Left forelimb (tissue), 1 donor: ENCODE measurements around the gene BLOC1S3.

ENCODE experiments used
- DNase-seq: peaks from one replicate; pipeline ENCODE4 v3.0.0-alpha.2; 2018; ENCODE audit warnings: low spot score

The BLOC1S3 gene

GRCh38 chr19:45162608-45163143 lies 15.9 kb upstream of the BLOC1S3 start:
- DNase-seq = no peak

GRCh38 chr19:45163156-45163555 lies 15.4 kb upstream of the BLOC1S3 start:
- no peak for DNase-seq

DNA sequence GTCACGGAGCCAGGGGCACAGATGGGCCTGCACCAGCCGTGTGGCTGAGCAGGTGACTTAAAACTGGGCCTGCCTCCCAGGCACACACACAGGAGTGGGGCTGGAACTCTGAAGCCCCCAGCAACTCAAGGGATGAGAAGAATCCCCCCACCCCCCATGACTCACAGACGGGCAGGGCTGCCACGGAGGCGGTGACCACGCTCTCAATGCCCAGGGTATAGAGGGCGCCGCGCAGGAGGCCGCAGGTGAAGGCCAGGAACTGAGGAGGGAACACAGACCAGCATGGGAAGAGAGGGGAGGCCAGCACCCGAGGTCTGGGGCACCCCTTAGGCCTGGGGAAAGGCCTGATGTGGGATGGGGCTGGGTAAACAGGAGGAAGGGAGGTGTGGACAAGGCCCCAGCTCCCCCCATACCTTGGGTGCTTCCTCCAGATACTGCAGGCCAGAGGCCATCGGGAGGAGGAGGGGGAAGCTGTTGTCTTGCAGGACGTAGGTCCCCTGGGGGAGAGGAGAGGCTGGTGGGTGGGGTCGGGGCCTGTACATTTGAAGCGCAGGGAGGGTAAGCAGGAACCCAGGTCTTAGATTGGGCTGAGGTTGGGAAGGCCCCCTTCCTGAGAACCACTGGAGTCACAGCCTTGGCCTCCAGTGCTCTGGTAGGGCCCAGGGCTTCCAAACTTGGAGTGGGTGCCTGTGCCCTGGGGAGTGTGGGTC lies 14.7 kb upstream of the BLOC1S3 start:
- DNase-seq = no peak

- DNase-seq = no peak
Measured at GRCh38 chr19:45164577-45165335, 13.8 kb upstream of the BLOC1S3 start.

DNA sequence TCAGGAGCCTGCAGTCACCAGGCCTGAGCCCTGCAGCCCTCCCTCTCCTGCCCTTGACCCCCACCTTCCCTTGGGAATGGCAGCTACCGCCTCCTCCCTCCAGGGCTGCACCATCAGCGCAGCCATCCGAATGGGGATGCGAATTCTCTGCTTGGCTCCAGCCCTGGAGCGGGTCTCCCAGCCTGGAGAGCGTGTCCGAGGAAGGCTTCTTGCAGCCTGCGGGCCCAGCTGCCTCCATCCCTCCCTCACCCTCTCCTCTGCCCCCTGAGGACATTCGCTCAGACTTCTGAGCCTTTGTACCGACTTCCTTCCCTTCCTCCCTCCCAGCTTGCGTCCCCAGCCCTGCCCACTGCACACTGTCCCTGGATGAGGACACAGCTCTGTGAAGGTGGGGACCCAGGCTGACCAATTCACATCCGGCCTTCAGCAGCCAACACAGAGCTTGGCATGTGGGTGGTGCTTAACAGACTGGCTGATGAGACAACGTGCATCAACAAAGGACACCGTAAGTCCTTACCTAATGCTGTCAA lies 11.8 kb upstream of the BLOC1S3 start:
- DNase-seq = no peak

GRCh38 chr19:45168767-45169351 lies 9.7 kb upstream of the BLOC1S3 start:
- no peak for DNase-seq

DNA sequence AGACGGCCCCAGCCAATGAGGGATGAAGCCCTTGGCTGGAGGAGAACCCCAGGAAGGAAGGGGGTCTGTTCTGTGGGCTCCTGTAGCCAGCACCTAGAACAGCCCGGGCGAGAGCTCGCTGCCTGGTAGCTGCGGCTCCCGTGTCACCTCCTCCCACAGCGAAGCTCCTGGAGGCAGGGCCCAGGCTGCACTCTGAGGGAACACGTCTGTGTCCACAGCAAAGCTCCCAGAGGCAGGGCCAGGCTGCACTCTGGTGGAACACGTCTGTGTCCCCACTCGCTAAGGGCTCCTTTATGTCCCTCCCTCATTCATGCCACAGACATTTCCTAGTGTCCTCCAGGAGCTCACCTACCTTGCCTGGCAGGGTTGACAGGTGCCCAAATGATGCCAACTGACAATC lies 9.0 kb upstream of the BLOC1S3 start:
- DNase-seq = no peak

GRCh38 chr19:45170146-45171106 lies 8.2 kb upstream of the BLOC1S3 start:
- no peak for DNase-seq

DNA sequence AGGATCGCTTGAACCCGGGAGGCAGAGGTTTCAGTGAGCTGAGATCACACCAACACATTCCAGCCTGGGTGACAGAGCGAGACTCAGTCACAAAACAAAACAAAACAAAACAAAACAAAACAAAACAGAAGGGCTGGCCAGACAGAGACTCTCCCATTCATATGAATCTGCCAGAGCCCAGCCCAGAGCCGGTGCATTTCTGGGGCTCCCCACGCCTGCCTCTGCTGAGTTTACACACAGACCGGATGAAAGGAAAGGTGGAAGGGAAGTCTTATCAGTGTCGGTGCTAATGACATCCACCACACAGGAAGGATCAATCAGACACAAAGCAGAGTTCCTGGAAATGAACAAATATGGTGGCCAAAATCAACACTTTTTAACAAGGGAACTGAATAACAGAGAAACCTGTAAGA lies 7.4 kb upstream of the BLOC1S3 start:
- DNase-seq = no peak

- no peak for DNase-seq
Measured at GRCh38 chr19:45172173-45172572, 6.4 kb upstream of the BLOC1S3 start.

- DNase-seq = no peak
Measured at GRCh38 chr19:45172611-45173208, 5.9 kb upstream of the BLOC1S3 start.

DNA sequence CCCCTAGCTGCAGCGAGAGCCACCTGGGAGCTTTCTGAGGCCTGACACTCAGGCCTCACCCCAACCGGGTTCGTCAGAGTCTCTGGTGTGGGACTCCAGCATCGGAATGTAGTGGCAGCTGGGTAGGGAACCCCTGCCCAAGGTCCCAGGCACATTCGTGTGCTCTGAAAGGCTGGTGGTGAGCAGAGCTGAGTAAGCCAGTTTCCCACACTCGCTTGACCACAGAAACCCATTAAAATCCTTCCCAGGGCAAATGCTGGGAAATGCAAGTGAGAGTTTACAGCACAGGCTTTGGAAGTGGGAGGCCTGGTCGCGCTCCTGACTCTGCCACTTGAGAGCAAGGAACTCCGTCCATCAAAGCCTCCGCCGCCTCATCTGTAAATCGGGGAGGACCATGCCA lies 4.8 kb upstream of the BLOC1S3 start:
- DNase-seq = no peak

DNA sequence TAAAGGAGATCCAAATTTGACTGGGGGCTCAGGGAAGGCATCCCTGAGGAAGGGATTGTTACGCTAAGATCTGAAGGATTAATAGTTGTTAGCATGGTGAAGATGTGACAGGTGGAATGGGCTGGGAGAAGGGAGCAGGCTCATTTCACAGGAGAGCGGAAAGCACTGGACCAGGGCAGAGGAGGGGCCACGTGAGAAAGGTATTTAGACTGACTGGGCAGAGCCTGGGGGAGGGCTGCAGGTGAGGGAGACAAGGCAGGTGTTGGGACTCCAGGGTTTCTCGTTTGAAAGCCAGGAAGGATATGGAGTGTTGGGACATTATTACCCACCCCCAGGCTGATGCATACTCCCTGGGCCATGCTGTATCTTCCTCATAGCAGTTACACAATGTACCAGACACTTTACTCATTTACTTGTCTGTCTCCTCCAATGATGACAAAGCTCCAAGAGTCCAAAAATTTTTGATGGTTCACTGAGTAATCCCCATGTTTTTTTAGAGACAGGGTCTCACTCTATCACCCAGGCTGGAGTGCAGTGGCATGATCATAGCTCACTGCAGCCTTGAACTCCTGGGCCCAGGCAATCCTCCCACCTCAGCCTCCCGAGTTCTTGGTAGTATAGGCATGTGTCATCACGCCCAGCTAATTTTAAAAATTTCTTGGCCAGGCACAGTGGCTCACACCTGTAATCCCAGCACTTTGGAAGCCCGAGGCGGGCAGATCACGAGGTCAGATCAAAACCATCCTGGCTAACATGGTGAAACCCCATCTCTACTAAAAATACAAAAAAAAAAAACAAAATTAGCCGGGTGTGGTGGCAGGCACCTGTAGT lies 2.9 kb upstream of the BLOC1S3 start:
- no peak for DNase-seq

- DNase-seq = no peak
Measured at GRCh38 chr19:45177817-45178261, 745 bp upstream of the BLOC1S3 start, which contains the start of gene TRAPPC6A. TRAPPC6A (minus strand) TSS chr19:45178237; CDS start chr19:45178218, 19 bp downstream.

DNA sequence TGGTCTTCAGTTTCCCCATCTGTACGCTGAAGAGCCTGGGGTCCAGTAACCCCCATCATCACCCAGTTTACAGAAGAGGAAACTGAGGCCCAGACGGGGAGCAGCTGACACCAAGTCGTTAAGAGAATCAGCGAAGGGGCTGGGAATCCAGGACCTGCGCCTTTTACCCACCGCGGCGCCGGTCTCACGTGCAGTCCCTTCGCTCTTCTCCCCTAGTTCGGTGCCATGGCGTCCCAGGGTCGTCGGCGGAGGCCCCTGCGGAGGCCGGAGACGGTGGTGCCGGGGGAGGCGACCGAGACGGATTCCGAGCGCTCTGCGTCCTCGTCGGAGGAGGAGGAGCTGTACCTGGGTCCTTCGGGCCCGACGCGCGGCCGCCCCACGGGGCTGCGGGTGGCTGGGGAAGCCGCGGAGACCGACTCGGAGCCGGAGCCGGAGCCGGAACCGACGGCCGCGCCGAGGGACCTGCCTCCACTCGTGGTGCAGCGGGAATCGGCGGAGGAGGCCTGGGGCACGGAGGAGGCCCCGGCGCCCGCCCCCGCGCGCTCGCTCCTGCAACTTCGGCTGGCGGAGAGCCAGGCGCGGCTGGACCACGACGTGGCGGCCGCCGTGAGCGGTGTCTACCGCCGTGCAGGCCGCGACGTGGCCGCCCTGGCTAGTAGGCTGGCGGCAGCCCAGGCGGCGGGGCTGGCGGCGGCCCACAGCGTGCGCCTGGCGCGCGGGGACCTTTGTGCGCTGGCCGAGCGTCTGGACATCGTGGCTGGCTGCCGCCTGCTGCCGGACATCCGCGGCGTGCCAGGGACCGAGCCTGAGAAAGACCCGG lies 698 bp downstream of the BLOC1S3 start:
- no peak for DNase-seq

DNA sequence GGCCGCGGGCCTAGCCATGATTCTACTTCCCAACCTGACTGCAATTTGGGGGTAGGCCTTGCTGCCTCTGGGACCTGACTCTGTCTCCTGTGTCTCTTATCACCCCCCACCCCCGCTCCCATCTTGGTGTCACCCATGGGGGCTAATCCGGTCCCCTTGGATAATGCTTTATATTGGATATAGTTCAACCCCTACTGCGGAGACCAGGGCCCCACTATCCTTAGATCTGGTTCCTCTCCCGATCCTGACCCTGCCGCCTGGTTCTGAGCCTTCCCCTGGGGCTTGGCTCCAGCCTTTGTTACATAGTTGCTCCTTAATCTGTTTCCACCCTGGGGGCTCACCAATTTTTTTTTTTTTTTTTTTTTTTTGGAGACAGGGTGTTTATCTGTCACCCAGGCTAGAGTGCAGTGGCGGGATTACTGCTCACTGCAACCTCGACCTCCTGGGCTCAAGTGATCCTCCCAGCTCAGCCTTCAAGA lies 1.3 kb downstream of the BLOC1S3 start:
- no peak for DNase-seq

GRCh38 chr19:45180936-45181335 lies 2.4 kb downstream of the BLOC1S3 start:
- no peak for DNase-seq

- DNase-seq = no peak
Measured at GRCh38 chr19:45182758-45183157, 4.2 kb downstream of the BLOC1S3 start.

GRCh38 chr19:45184115-45184514 lies 5.5 kb downstream of the BLOC1S3 start:
- no peak for DNase-seq
